ENCODE results near the gene COPS2.

DNA sequence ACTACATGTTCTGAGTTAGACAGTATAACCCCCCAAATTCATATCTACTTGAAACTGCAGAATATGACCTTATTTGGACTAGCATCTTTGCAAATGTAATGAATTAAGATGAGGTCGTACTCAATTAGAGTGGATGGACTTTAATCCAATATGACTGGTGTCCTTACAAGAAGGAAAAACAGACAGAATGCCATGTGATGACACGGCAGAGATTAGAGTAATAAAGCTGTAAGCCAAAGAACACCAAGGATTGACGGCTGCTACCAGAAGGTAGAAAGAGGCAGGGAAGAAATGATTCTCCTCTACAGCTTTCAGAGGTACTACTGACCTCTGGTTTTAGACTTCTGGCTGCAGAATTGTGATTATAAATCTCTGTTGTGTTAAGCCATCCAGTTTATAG, 44.9 kb upstream of the COPS2 start:
- TF ChIP-seq CTCF (IDR thresholded peaks at IDR 0.05; ENCODE audit: poor library complexity) (no peak), EZH2 (IDR thresholded peaks at IDR 0.05; ENCODE audit: borderline replicate concordance) (no peak)
